Activated naive CD4-positive, alpha-beta T cell treated with anti-CD3 and anti-CD28 coated beads, Interleukin-2, amount 50 U/mL, for 72 hours (primary cell): Measurements from ENCODE around the gene SELP. TPM values are rescaled to one million over a fixed set of nuclear protein-coding genes. Genes with fewer than 3 reads are reported as not detected.

ENCODE experiments used
- ATAC-seq, 2 donors: fragments of 150-1000 bp; cut with Tn5 transposase; 2 replicates each; pipeline ENCODE4 v1.10.0; 2021; ENCODE audit warnings: mild to moderate bottlenecking in 2 of 2, moderate library complexity in 2 of 2
- DNase-seq, 2 donors: peaks; one replicate each; pipeline ENCODE4 v3.0.0; 2021 to 2022; ENCODE audit warnings: low spot score in 2 of 2
- H3K27ac Mint-ChIP-seq, 2 donors: one replicate each; pipeline ENCODE4 v1.8.0; 2022; ENCODE audit warnings: mild to moderate bottlenecking in 2 of 2, mixed read lengths in 2 of 2
- H3K36me3 Mint-ChIP-seq, 2 donors: one replicate each; pipeline ENCODE4 v1.8.0; 2022; ENCODE audit warnings: mixed read lengths in 2 of 2
- H3K9me3 Mint-ChIP-seq, 2 donors: one replicate each; pipeline ENCODE4 v1.8.0; 2022; ENCODE audit warnings: mixed read lengths in 2 of 2
- total RNA-seq, 2 donors: library from RNA; stranded (reverse); gene quantifications; one replicate each; pipeline ENCODE4 v1.2.3, GENCODE V29; 2022

SELP gene
- total RNA-seq, 2 donors from 2014 or later = 1.5 to 2.0 TPM

GRCh38 chr1:169634877-169635276 lies 5.0 kb upstream of the SELP start:
- H3K36me3 Mint-ChIP-seq = peaks cover 20 to 46% of the 10 kb centered on the region in 2 donors
- no peak overlapping the region for H3K27ac Mint-ChIP-seq
- DNase-seq (no peak), ATAC-seq (no peak)
- H3K9me3 Mint-ChIP-seq = peaks cover 21 to 40% of the 10 kb centered on the region in 2 donors

GRCh38 chr1:169634145-169634544 lies 4.2 kb upstream of the SELP start:
- DNase-seq (no peak), ATAC-seq (no peak)
- Mint-ChIP-seq H3K9me3 (peaks cover 21 to 37% of the 10 kb centered on the region in 2 donors), H3K27ac (no peak overlapping the region), H3K36me3 (peaks cover 20 to 41% of the 10 kb centered on the region in 2 donors)

- ATAC-seq (peak in 1 of 2 donors; percentile 95), DNase-seq (peak in 1 of 2 donors; percentile 58)
- peaks cover 20 to 48% of the 10 kb centered on the region in 2 donors for H3K36me3 Mint-ChIP-seq
- no peak overlapping the region for H3K27ac Mint-ChIP-seq
- H3K9me3 Mint-ChIP-seq = peaks cover 17 to 37% of the 10 kb centered on the region in 2 donors
Observed at GRCh38 chr1:169631249-169631648, 1.3 kb upstream of the SELP start.

- no peak for ATAC-seq
- peaks cover 5 to 15% of the 10 kb centered on the region in 2 donors for H3K36me3 Mint-ChIP-seq
- DNase-seq = no peak
- H3K9me3 Mint-ChIP-seq = peaks cover 12 to 16% of the 10 kb centered on the region in 2 donors
- H3K27ac Mint-ChIP-seq = peak overlapping the region; percentile 22 to 32
Observed at GRCh38 chr1:169624912-169625311, 5.0 kb downstream of the SELP start.

GRCh38 chr1:169624122-169624521 lies 5.8 kb downstream of the SELP start:
- peaks cover 12 to 14% of the 10 kb centered on the region in 2 donors for H3K9me3 Mint-ChIP-seq
- ATAC-seq (no peak), DNase-seq (no peak)
- H3K36me3 Mint-ChIP-seq = peaks cover 5 to 15% of the 10 kb centered on the region in 2 donors
- peak overlapping the region in 1 of 2 donors; percentile 56 for H3K27ac Mint-ChIP-seq

GRCh38 chr1:169623132-169623926 lies 6.6 kb downstream of the SELP start:
- Mint-ChIP-seq H3K27ac (peak overlapping the region; percentile 56 to 78), H3K9me3 (peaks cover 12 to 14% of the 10 kb centered on the region in 2 donors), H3K36me3 (peaks cover 5 to 15% of the 10 kb centered on the region in 2 donors)
- no peak for DNase-seq
- peak; percentile 63 to 81 for ATAC-seq

- DNase-seq = no peak
- no peak overlapping the region for H3K27ac Mint-ChIP-seq
- H3K36me3 Mint-ChIP-seq = peaks cover 0 to under 1% of the 10 kb centered on the region in 2 donors
- H3K9me3 Mint-ChIP-seq = peaks cover 8% of the 10 kb centered on the region in 2 donors
- ATAC-seq = no peak
Observed at GRCh38 chr1:169620565-169620964, 9.4 kb downstream of the SELP start.

- no peak for DNase-seq
- no peak for ATAC-seq
- Mint-ChIP-seq H3K36me3 (no peaks in the 10 kb centered on the region), H3K27ac (peak overlapping the region in 1 of 2 donors; percentile 18), H3K9me3 (peaks cover 8% of the 10 kb centered on the region in 2 donors)
Observed at GRCh38 chr1:169618367-169618766, 11.6 kb downstream of the SELP start.

GRCh38 chr1:169615803-169616202 lies 14.1 kb downstream of the SELP start:
- Mint-ChIP-seq H3K9me3 (peaks cover 4% of the 10 kb centered on the region in 2 donors), H3K27ac (no peak overlapping the region), H3K36me3 (no peaks in the 10 kb centered on the region)
- DNase-seq = no peak
- ATAC-seq = no peak

GRCh38 chr1:169610858-169611257 lies 19.1 kb downstream of the SELP start:
- ATAC-seq (no peak), DNase-seq (no peak)
- Mint-ChIP-seq H3K27ac (no peak overlapping the region), H3K36me3 (no peaks in the 10 kb centered on the region), H3K9me3 (no peaks in the 10 kb centered on the region)

GRCh38 chr1:169610108-169610507 lies 19.8 kb downstream of the SELP start:
- H3K36me3 Mint-ChIP-seq = no peaks in the 10 kb centered on the region
- H3K27ac Mint-ChIP-seq = no peak overlapping the region
- ATAC-seq (no peak), DNase-seq (no peak)
- no peaks in the 10 kb centered on the region for H3K9me3 Mint-ChIP-seq

GRCh38 chr1:169608226-169608625 lies 21.7 kb downstream of the SELP start:
- Mint-ChIP-seq H3K27ac (no peak overlapping the region), H3K36me3 (no peaks in the 10 kb centered on the region), H3K9me3 (no peaks in the 10 kb centered on the region)
- ATAC-seq (no peak), DNase-seq (no peak)

- Mint-ChIP-seq H3K36me3 (peaks cover 0 to 9% of the 10 kb centered on the region in 2 donors), H3K9me3 (peaks cover 0 to 5% of the 10 kb centered on the region in 2 donors), H3K27ac (peak overlapping the region; percentile 19 to 72)
- peak; percentile 81 to 88 for ATAC-seq
- peak in 1 of 2 donors; percentile 9 for DNase-seq
Observed at GRCh38 chr1:169604781-169605560, 25.0 kb downstream of the SELP start.

- DNase-seq (no peak), ATAC-seq (peak; percentile 51 to 54)
- Mint-ChIP-seq H3K9me3 (peaks cover 0 to 14% of the 10 kb centered on the region in 2 donors), H3K36me3 (peaks cover 0 to 9% of the 10 kb centered on the region in 2 donors), H3K27ac (peak overlapping the region in 1 of 2 donors; percentile 67)
Observed at GRCh38 chr1:169601096-169601881, 28.6 kb downstream of the SELP start.

GRCh38 chr1:169595764-169596711 lies 33.9 kb downstream of the SELP start:
- Mint-ChIP-seq H3K9me3 (peaks cover 4 to 8% of the 10 kb centered on the region in 2 donors), H3K27ac (peak overlapping the region in 1 of 2 donors; percentile 10), H3K36me3 (no peaks in the 10 kb centered on the region)
- ATAC-seq = peak; percentile 15 to 24
- DNase-seq = peak in 1 of 2 donors; percentile 28
